BJ (cell line): Measurements from ENCODE around the gene SRPX. TPM values are rescaled to one million over a fixed set of nuclear protein-coding genes. Genes with fewer than 3 reads are reported as not detected.

Experiments used
- CTCF ChIA-PET: fragments of 350-600 bp; formaldehyde crosslinking; extraction: SDS; loops from one replicate; lab custom pipeline; 2021; ENCODE audit warnings: antibody characterized with exemption, inconsistent platforms; lab: Yijun Ruan, JAX
- POLR2A ChIA-PET: fragments of 300-600 bp; sonication (Branson Sonifier 250); formaldehyde crosslinking; extraction: SDS; loops from one replicate; lab custom pipeline; 2021; ENCODE audit warnings: antibody characterized with exemption; lab: Charles Lee
- DNase-seq: peaks from one replicate; pipeline ENCODE4 v3.0.0-alpha.2; 2011; ENCODE audit warnings: low read depth
- H3K27me3 ChIP-seq: 2 replicates; pipeline ENCODE4 v1.6.0; 2011; ENCODE audit warnings: low read length; ENCODE audit not compliant: control insufficient read depth, insufficient read depth
- H3K36me3 ChIP-seq: 2 replicates; pipeline ENCODE4 v1.5.1; 2011; ENCODE audit warnings: low read length; ENCODE audit not compliant: control insufficient read depth, insufficient read depth
- H3K4me3 ChIP-seq: 2 replicates; pipeline ENCODE4 v1.5.1; 2011; ENCODE audit warnings: low read depth, mild to moderate bottlenecking, control low read depth, low read length
- polyA plus RNA-seq: library from polyadenylated mRNA; depleted of rRNA; stranded (reverse); fragments of >200 nt; gene quantifications from 2 replicates; pipeline ENCODE4 v1.2.3, GENCODE V29; 2011
- TF ChIP-seq, protein P1 (sequence below): IDR thresholded peaks from 2 replicates; pipeline ENCODE4 v1.5.1; 2011; ENCODE audit warnings: low read depth, mild to moderate bottlenecking, control low read depth, inconsistent platforms, low read length, moderate library complexity; ENCODE audit not compliant: insufficient read depth

Gene SRPX
- polyA plus RNA-seq, 1 experiment = 48.2 TPM

- no peak for DNase-seq
- TF ChIP-seq, protein P1, sequence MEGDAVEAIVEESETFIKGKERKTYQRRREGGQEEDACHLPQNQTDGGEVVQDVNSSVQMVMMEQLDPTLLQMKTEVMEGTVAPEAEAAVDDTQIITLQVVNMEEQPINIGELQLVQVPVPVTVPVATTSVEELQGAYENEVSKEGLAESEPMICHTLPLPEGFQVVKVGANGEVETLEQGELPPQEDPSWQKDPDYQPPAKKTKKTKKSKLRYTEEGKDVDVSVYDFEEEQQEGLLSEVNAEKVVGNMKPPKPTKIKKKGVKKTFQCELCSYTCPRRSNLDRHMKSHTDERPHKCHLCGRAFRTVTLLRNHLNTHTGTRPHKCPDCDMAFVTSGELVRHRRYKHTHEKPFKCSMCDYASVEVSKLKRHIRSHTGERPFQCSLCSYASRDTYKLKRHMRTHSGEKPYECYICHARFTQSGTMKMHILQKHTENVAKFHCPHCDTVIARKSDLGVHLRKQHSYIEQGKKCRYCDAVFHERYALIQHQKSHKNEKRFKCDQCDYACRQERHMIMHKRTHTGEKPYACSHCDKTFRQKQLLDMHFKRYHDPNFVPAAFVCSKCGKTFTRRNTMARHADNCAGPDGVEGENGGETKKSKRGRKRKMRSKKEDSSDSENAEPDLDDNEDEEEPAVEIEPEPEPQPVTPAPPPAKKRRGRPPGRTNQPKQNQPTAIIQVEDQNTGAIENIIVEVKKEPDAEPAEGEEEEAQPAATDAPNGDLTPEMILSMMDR = no peak
- Histone ChIP-seq H3K4me3 (no peak overlapping the region), H3K36me3 (no peaks in the 10 kb centered on the region), H3K27me3 (no peaks in the 10 kb centered on the region)
- ChIA-PET POLR2A (no interaction called here), CTCF (no interaction called here)
Observed at GRCh38 chrX:38256019-38256418, 35.3 kb upstream of the SRPX start.

DNA sequence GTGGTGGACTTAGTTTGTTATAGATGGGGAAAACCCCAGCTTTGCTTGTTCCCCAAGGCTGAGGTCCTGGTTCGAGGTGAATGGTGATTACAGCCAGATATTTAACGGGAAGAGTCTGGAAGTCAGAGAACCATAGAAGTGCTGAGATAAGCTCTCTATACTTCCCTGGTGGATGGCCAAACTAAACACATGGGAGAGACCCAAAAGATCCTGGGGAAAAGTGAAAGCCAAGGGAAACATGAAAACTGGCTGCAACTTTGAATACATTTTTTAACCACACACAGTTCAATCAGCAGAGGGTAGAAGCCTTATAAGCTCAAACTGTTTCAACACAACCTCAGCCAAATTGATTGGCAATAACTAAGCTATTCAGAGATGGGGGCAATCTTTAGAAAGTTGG, 29.3 kb upstream of the SRPX start:
- CTCF ChIA-PET = no interaction called here

DNA sequence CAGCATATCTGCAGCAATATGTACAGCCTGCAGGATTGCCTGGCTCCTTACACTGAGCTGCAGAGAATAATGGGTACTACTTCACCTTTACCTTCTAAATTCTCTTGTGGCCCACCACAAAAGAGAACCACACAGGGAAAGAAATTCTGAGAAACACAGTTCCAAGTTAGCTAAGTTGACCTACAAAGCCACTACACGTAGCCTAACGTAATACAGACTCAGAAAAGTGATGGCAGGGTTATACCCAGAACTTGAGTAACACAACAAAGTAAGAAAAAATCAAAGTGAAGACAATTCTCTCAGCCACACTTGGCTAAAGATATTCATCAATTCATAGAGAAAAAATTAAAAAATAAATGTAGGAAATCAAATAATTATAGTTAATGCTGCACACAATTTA, 26.4 kb upstream of the SRPX start:
- H3K36me3 ChIP-seq = no peaks in the 10 kb centered on the region
- ChIA-PET POLR2A (no interaction called here), CTCF (interaction anchor here (0.6 kb wide), 1 partner anchor 99 kb away, joined by 3 read pairs; no protein-coding TSS in a partner anchor)
- H3K4me3 ChIP-seq = no peak overlapping the region
- TF ChIP-seq, protein P1 = no peak
- no peak for DNase-seq
- H3K27me3 ChIP-seq = no peaks in the 10 kb centered on the region

More for the DNA sequence above, 29.3 kb upstream of the SRPX start:
- DNase-seq = no peak
- TF ChIP-seq, protein P1 = no peak
- POLR2A ChIA-PET = no interaction called here
- H3K36me3 ChIP-seq = no peaks in the 10 kb centered on the region
- no peak overlapping the region for H3K4me3 ChIP-seq
- H3K27me3 ChIP-seq = no peaks in the 10 kb centered on the region

- Histone ChIP-seq H3K27me3 (no peaks in the 10 kb centered on the region), H3K4me3 (no peak overlapping the region), H3K36me3 (no peaks in the 10 kb centered on the region)
- DNase-seq = no peak
- TF ChIP-seq, protein P1 = no peak
- CTCF ChIA-PET = no interaction called here
- POLR2A ChIA-PET = no interaction called here
Observed at GRCh38 chrX:38240541-38240940, 19.9 kb upstream of the SRPX start.

DNA sequence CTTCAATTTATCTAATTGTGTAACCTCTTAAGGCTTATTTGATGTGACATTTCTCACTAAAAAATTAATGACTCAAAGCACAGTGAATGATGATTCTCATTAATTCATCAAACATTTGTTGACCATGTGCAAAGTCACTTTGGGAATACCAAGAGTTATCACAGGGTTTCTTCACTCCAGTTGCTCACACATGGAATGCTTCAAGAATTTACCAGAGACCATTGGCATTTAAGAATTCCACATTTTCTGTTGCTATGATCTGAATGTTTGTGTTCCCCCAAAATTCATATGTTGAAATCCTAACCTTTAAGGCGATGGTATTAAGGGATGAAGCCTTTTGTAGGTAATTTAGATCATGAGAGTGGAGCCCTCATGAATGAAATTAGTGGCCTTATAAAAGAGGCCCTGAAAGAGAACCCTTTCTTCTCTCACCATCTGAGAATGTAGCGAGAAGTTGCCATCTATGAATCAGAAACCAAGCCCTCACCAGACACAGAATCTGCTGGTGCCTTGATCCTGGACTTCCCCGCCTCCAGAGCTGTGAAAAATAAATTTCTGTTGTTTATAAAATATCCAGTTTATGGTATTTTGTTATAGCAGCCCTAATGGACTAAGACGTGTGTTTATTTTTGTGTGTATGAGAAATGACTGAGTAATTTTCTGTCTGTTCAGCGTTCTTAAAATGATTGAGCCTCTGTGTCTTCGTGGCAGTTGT, 16.4 kb upstream of the SRPX start:
- Histone ChIP-seq H3K36me3 (no peaks in the 10 kb centered on the region), H3K27me3 (no peaks in the 10 kb centered on the region), H3K4me3 (no peak overlapping the region)
- peak; percentile 31 for DNase-seq
- CTCF ChIA-PET = no interaction called here
- TF ChIP-seq, protein P1 = no peak
- POLR2A ChIA-PET = no interaction called here
